ENCODE measurements around the gene MBNL2. TPM values are rescaled to one million over a fixed set of nuclear protein-coding genes. Genes with fewer than 3 reads are reported as not detected.

Gene MBNL2
- total RNA-seq, 2 experiments from 2014 or later, result 15.8 to 16.1 TPM

DNA sequence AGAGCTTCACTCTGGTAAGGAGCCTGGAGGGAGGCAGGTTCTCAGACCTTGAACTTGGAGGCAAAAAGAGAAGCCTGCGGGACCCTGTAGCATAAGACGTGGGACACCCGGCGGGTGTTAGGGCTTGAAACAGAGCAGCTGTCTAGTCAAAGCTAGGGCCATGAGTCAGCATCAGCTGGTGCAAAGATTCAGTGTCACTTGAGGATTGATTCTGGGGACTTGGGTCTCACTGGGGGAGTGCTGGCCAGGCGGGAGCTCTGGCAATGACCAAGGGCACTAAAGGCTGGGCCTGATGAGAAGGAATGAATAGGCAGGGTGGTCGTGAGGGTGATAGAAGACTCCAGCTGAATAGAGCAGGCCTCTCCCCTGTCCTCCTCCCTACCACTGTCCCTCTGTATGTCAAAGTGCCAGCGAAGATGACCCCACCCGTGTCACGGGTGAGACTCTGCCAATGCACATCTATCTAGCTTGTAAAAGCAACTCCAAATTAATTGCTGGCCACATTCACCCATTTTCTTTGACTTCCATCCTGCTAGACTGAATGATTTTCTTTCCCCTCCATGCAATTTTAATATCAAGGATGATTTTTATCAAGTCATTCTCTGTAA lies 97.1 kb downstream of the MBNL2 start:
- Mint-ChIP-seq H3K4me1 (ENCODE audit: low read depth) (peaks cover 4% of the 10 kb centered on the region), H3K27me3 (no peaks in the 10 kb centered on the region), H3K36me3 (ENCODE audit: low read depth) (no peaks in the 10 kb centered on the region), H3K4me3 (no peak overlapping the region), H3K27ac (no peak overlapping the region), H3K9me3 (no peaks in the 10 kb centered on the region)
- ATAC-seq (no peak), DNase-seq (no peak)
- CTCF ChIA-PET, result interaction anchor here (1.6 kb wide), 1 partner anchor 9 kb away, joined by 3 read pairs; no protein-coding TSS in a partner anchor
- POLR2A ChIA-PET, result no interaction called here
- TF ChIP-seq, protein P1, sequence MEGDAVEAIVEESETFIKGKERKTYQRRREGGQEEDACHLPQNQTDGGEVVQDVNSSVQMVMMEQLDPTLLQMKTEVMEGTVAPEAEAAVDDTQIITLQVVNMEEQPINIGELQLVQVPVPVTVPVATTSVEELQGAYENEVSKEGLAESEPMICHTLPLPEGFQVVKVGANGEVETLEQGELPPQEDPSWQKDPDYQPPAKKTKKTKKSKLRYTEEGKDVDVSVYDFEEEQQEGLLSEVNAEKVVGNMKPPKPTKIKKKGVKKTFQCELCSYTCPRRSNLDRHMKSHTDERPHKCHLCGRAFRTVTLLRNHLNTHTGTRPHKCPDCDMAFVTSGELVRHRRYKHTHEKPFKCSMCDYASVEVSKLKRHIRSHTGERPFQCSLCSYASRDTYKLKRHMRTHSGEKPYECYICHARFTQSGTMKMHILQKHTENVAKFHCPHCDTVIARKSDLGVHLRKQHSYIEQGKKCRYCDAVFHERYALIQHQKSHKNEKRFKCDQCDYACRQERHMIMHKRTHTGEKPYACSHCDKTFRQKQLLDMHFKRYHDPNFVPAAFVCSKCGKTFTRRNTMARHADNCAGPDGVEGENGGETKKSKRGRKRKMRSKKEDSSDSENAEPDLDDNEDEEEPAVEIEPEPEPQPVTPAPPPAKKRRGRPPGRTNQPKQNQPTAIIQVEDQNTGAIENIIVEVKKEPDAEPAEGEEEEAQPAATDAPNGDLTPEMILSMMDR (IDR thresholded peaks at IDR 0.05), result no peak
- intact Hi-C loops (cut with micrococcal nuclease), result no loop called here

DNA sequence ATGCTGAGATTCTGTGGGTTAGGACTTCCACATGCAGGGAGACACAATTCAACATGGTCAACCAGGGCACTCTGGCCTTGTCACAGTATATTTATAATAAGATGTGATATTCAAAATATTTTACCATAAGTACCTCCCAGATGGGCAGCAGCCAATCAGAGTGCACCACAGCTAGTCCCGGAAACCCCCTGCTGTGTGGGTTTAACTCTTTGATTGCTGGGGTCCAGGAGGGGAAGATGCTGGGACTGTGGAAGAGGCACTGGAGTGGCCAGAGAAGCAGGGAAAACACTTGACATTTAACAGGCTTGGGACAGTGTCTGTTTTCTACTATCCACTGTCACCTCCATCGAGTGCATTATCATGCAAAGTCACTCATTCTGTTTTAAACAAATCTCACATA lies 99.0 kb downstream of the MBNL2 start:
- Mint-ChIP-seq H3K36me3 (ENCODE audit: low read depth) (no peaks in the 10 kb centered on the region), H3K9me3 (no peaks in the 10 kb centered on the region), H3K4me1 (ENCODE audit: low read depth) (peaks cover 3% of the 10 kb centered on the region), H3K27ac (no peak overlapping the region), H3K27me3 (no peaks in the 10 kb centered on the region), H3K4me3 (no peak overlapping the region)
- TF ChIP-seq, protein P1 (IDR thresholded peaks at IDR 0.05), result no peak
- ATAC-seq (no peak), DNase-seq (no peak)
- ChIA-PET POLR2A (interaction anchor here (0.8 kb wide), 1 partner anchor 853 kb away, joined by 3 read pairs; no protein-coding TSS in a partner anchor), CTCF (no interaction called here)
- intact Hi-C loops (cut with micrococcal nuclease), result no loop called here

DNA sequence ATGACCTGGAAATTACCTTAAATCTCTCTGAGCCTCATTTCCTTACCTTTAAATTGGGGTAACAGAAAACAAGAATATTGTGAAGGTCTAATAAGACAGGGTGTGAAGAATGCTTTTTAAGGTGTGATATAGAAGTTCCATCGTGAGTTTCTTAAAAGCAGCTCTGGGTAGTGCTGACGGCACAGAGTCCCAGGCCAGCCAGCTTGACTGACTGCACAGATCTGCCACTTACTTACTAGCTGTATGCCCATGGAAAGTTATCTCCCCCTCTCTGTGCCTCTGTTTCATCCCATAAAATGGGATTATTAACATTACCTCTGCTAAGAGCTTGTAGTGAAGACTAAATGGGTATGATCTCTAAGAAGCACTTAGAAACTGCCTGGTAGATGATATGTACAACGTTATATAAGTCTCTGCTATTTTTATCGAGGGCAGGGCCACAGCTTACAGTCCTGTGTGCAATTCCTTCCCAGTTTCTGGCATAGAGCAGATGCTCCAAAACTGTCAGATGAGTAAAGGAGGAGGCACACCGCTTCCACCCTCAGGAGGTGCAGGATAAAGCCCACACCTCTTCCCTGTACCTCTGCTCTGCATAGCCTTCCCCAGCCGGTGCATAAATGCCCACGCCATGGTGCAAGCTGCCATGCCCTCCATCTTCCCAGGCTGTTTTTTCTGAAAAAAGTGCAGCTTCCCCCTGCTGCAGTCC lies 99.6 kb downstream of the MBNL2 start:
- ATAC-seq, result no peak
- H3K9me3 Mint-ChIP-seq, result no peaks in the 10 kb centered on the region
- intact Hi-C loops (cut with micrococcal nuclease), result no loop called here

DNA sequence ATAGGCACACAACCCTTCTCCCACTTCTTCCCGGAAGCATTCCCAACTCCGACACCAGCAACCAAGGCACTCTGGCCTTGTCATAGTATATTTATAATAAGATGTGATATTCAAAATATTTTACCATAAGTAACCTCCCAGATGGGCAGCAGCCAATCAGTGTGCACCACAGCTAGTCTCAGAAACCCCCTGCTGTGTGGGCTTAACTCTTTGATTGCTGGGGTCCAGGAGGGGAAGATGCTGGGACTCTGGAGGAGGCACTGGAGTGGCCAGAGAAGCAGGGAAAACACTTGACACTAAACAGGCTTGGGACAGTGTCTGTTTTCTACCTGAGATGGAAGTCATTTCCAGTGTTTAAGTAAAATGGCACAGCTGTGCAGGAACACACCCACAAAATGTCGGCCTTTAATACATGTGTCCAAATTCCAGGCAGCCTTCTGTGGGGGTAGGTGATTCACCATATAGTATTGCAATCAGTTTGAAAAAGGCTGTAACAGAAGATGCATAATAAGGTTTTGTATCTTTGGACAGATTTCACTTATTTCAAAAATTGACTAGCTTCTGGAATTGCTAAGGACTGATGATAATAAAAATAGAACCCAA lies 100.7 kb downstream of the MBNL2 start:
- no peak for DNase-seq
- Mint-ChIP-seq H3K4me1 (ENCODE audit: low read depth) (peaks cover 13% of the 10 kb centered on the region), H3K9me3 (no peaks in the 10 kb centered on the region), H3K4me3 (no peak overlapping the region), H3K27ac (no peak overlapping the region), H3K27me3 (no peaks in the 10 kb centered on the region), H3K36me3 (ENCODE audit: low read depth) (no peaks in the 10 kb centered on the region)
- TF ChIP-seq, protein P1 (IDR thresholded peaks at IDR 0.05), result no peak
- ChIA-PET CTCF (no interaction called here), POLR2A (no interaction called here)
- ATAC-seq, result no peak
- intact Hi-C loops (cut with micrococcal nuclease), result no loop called here

More for the DNA sequence above, 99.6 kb downstream of the MBNL2 start:
- TF ChIP-seq, protein P1 (IDR thresholded peaks at IDR 0.05), result no peak
- Mint-ChIP-seq H3K27ac (no peak overlapping the region), H3K4me1 (ENCODE audit: low read depth) (peaks cover 6% of the 10 kb centered on the region), H3K4me3 (no peak overlapping the region), H3K36me3 (ENCODE audit: low read depth) (no peaks in the 10 kb centered on the region), H3K27me3 (no peaks in the 10 kb centered on the region)
- no peak for DNase-seq
- ChIA-PET POLR2A (no interaction called here), CTCF (no interaction called here)

DNA sequence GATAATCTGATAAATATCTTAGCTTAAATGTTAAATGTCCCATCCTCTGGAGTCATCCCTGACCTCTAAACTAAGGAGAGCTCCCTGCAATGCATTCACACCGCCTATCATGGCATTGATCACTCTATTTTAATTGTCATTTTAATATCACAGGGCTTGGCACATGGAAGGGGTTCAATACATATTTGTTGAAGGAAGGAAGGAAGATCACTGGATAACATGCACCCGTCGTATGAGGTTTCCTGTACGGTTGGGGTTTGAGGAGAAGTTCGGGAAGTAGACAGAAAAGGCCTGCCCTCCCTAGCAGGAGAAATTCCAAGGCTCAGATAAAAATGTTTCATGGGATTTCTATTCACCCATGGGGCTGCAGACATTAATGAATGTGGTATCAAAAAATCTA lies 102.0 kb downstream of the MBNL2 start:
- TF ChIP-seq, protein P1 (IDR thresholded peaks at IDR 0.05), result no peak
- POLR2A ChIA-PET, result no interaction called here
- CTCF ChIA-PET, result no interaction called here
- peaks cover 12% of the 10 kb centered on the region for H3K4me1 Mint-ChIP-seq (ENCODE audit: low read depth)
- no peaks in the 10 kb centered on the region for H3K27me3 Mint-ChIP-seq
- ATAC-seq (no peak), DNase-seq (no peak)
- intact Hi-C loops (cut with micrococcal nuclease), result no loop called here
- no peaks in the 10 kb centered on the region for H3K9me3 Mint-ChIP-seq
- H3K27ac Mint-ChIP-seq, result no peak overlapping the region
- H3K36me3 Mint-ChIP-seq (ENCODE audit: low read depth), result no peaks in the 10 kb centered on the region
- H3K4me3 Mint-ChIP-seq, result no peak overlapping the region
